Measurements from ENCODE around the gene SYNC. TPM values are rescaled to one million over a fixed set of nuclear protein-coding genes. Genes with fewer than 3 reads are reported as not detected.

The SYNC gene
- total and polyA plus RNA-seq, 10 of the 15 experiments (the other 5 are each of a cell fraction or from before 2014, with no cell fraction given): 0.04 to 0.12 (median 0.05) TPM; not detected in 7

DNA sequence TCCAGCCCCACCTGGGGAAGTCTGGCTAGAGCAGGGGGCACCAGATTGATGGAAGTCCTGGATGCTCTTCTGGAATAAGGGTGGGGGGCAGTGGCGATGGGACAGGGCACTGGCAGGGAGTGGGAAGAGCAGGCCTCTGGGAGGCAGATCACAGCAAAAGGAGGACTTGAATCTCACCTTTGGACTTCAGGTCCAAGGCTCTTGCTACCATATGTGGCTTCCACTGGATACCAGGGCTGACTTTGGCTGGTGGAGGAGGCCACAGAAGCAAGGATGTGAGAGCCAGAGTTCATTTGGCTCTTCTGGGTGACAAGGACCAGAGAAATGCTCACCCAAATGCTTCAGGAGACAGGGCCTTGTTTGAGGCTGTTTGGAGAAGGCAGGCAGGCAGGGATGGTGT is 16.0 kb upstream of the SYNC start:
- Histone ChIP-seq H3K27ac (ENCODE audit: control insufficient read depth, insufficient read depth) (no peak overlapping the region), H4K20me1 (ENCODE audit: control insufficient read depth, insufficient read depth) (no peaks in the 10 kb centered on the region), H3K27me3 (replicated peaks in 1 of 2; ENCODE audit: control insufficient read depth in 2 of 2, insufficient read depth in 2 of 2, low read length in 1 of 2) (no peaks in the 10 kb centered on the region), H3K36me3 (ENCODE audit: control insufficient read depth in 2 of 2, insufficient read depth in 2 of 2, low read length in 1 of 2) (no peaks in the 10 kb centered on the region), H3K9ac (ENCODE audit: control insufficient read depth, insufficient read depth, low read length) (no peak overlapping the region), H3K9me3 (replicated peaks; ENCODE audit: control insufficient read depth, insufficient read depth, low read length) (no peaks in the 10 kb centered on the region), H3K4me1 (ENCODE audit: control insufficient read depth, insufficient read depth, low read length) (0 out of 2 replicates have a peak, but pooled peaks cover 4% of the 10 kb centered on the region), H2AFZ (ENCODE audit: control insufficient read depth, low read depth, low read length) (no peak overlapping the region), H3K4me2 (ENCODE audit: control insufficient read depth, insufficient read depth) (no peak overlapping the region), H3K79me2 (ENCODE audit: control insufficient read depth, insufficient read depth, low read length) (no peaks in the 10 kb centered on the region), H3K4me3 (no peak overlapping the region)
- in situ Hi-C loops (cut with MboI) (no loop called here), intact Hi-C loops (cut with micrococcal nuclease; ENCODE audit: unreplicated experiment) (no loop called here)
- ATAC-seq: no peak
- ChIA-PET POLR2A (no interaction called here), RAD21 (ENCODE audit: unreplicated experiment) (no interaction called here), SMC1A (ENCODE audit: uncharacterized antibody, unreplicated experiment) (interaction anchor here (1.2 kb wide), 1 partner anchor 15 kb away, joined by 3 read pairs; no protein-coding TSS in a partner anchor), CTCF (interaction anchor here (1.0 to 1.6 kb wide), 2 partner anchors 154 to 200 kb away, joined by 3 to 4 read pairs; no protein-coding TSS in a partner anchor)
- 33% methylated on average over 1 of the region's 1 CpG for WGBS (ENCODE audit: insufficient coverage, insufficient replicate concordance, low lambda C conversion rate, missing lambda C conversion rate)
- BruUV-seq (replicated peaks): no TSS peak
- TF ChIP-seq, protein P1, sequence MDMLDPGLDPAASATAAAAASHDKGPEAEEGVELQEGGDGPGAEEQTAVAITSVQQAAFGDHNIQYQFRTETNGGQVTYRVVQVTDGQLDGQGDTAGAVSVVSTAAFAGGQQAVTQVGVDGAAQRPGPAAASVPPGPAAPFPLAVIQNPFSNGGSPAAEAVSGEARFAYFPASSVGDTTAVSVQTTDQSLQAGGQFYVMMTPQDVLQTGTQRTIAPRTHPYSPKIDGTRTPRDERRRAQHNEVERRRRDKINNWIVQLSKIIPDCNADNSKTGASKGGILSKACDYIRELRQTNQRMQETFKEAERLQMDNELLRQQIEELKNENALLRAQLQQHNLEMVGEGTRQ (IDR thresholded peaks at IDR 0.05; ENCODE audit: borderline replicate concordance, low read depth, low read length): no peak
- no peak for TF ChIP-seq HCFC1 (IDR thresholded peaks at IDR 0.05; ENCODE audit: low read length)
- TF ChIP-seq, protein P2, sequence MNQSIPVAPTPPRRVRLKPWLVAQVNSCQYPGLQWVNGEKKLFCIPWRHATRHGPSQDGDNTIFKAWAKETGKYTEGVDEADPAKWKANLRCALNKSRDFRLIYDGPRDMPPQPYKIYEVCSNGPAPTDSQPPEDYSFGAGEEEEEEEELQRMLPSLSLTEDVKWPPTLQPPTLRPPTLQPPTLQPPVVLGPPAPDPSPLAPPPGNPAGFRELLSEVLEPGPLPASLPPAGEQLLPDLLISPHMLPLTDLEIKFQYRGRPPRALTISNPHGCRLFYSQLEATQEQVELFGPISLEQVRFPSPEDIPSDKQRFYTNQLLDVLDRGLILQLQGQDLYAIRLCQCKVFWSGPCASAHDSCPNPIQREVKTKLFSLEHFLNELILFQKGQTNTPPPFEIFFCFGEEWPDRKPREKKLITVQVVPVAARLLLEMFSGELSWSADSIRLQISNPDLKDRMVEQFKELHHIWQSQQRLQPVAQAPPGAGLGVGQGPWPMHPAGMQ (IDR thresholded peaks at IDR 0.05; ENCODE audit: borderline replicate concordance): no peak
- TF ChIP-seq, protein P3, sequence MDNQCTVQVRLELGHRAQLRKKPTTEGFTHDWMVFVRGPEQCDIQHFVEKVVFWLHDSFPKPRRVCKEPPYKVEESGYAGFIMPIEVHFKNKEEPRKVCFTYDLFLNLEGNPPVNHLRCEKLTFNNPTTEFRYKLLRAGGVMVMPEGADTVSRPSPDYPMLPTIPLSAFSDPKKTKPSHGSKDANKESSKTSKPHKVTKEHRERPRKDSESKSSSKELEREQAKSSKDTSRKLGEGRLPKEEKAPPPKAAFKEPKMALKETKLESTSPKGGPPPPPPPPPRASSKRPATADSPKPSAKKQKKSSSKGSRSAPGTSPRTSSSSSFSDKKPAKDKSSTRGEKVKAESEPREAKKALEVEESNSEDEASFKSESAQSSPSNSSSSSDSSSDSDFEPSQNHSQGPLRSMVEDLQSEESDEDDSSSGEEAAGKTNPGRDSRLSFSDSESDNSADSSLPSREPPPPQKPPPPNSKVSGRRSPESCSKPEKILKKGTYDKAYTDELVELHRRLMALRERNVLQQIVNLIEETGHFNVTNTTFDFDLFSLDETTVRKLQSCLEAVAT (IDR thresholded peaks at IDR 0.05): no peak
- TF ChIP-seq HDAC6 (IDR thresholded peaks at IDR 0.05; ENCODE audit: unreplicated experiment): no peak
- no peak for TF ChIP-seq RB1 (IDR thresholded peaks at IDR 0.05; ENCODE audit: borderline replicate concordance)
- TF ChIP-seq SIN3A (IDR thresholded peaks at IDR 0.05; ENCODE audit: low read depth, low read length): no peak
- TF ChIP-seq, protein P4, sequence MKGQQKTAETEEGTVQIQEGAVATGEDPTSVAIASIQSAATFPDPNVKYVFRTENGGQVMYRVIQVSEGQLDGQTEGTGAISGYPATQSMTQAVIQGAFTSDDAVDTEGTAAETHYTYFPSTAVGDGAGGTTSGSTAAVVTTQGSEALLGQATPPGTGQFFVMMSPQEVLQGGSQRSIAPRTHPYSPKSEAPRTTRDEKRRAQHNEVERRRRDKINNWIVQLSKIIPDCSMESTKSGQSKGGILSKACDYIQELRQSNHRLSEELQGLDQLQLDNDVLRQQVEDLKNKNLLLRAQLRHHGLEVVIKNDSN (IDR thresholded peaks at IDR 0.05; ENCODE audit: borderline replicate concordance, extremely low read length, insufficient read depth, low read depth, low read length): no peak
- TF ChIP-seq, protein P5, sequence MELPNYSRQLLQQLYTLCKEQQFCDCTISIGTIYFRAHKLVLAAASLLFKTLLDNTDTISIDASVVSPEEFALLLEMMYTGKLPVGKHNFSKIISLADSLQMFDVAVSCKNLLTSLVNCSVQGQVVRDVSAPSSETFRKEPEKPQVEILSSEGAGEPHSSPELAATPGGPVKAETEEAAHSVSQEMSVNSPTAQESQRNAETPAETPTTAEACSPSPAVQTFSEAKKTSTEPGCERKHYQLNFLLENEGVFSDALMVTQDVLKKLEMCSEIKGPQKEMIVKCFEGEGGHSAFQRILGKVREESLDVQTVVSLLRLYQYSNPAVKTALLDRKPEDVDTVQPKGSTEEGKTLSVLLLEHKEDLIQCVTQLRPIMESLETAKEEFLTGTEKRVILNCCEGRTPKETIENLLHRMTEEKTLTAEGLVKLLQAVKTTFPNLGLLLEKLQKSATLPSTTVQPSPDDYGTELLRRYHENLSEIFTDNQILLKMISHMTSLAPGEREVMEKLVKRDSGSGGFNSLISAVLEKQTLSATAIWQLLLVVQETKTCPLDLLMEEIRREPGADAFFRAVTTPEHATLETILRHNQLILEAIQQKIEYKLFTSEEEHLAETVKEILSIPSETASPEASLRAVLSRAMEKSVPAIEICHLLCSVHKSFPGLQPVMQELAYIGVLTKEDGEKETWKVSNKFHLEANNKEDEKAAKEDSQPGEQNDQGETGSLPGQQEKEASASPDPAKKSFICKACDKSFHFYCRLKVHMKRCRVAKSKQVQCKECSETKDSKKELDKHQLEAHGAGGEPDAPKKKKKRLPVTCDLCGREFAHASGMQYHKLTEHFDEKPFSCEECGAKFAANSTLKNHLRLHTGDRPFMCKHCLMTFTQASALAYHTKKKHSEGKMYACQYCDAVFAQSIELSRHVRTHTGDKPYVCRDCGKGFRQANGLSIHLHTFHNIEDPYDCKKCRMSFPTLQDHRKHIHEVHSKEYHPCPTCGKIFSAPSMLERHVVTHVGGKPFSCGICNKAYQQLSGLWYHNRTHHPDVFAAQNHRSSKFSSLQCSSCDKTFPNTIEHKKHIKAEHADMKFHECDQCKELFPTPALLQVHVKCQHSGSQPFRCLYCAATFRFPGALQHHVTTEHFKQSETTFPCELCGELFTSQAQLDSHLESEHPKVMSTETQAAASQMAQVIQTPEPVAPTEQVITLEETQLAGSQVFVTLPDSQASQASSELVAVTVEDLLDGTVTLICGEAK (IDR thresholded peaks at IDR 0.05; ENCODE audit: borderline replicate concordance): no peak
- TF ChIP-seq NFYB (IDR thresholded peaks at IDR 0.05; ENCODE audit: insufficient read depth, low read depth, low read length): no peak
- FAIRE-seq: no peak
- no peak for DNase-seq (ENCODE audit: low read depth, low spot score)

Measured in GM12878 (cell line).